HepG2 (cell line): ENCODE results near the gene GCH1. TPM values are rescaled to one million over a fixed set of nuclear protein-coding genes. Genes with fewer than 3 reads are reported as not detected.

Experiments used
- AHR ChIP-seq: IDR thresholded peaks from 2 replicates; pipeline ENCODE4 v1.6.1; 2018; ENCODE audit warnings: missing genetic modification reagents, missing compliant biosample characterization
- ARNT ChIP-seq: fragments of 450-650 bp; IDR thresholded peaks from 2 replicates; pipeline ENCODE4 v1.6.1; 2017
- ASH2L ChIP-seq: fragments of 300-600, 200-600 bp; sonication (generic); IDR thresholded peaks from 2 replicates; pipeline ENCODE4 v1.7.0; 2017; ENCODE audit warnings: low read depth, mild to moderate bottlenecking, moderate library complexity, mixed read lengths, low read length; ENCODE audit not compliant: insufficient read length
- FOXA3 ChIP-seq: IDR thresholded peaks from 2 replicates; pipeline ENCODE4 v1.6.1; 2016; ENCODE audit warnings: missing genetic modification reagents, missing compliant biosample characterization
- FOXJ3 ChIP-seq: sonication (generic); formaldehyde crosslinking; IDR thresholded peaks from 2 replicates; pipeline ENCODE4 v1.4.0; 2020; ENCODE audit warnings: missing genetic modification reagents, mild to moderate bottlenecking, borderline replicate concordance
- HOXA9 ChIP-seq: sonication (generic); formaldehyde crosslinking; IDR thresholded peaks from 2 replicates; pipeline ENCODE4 v1.8.1; 2022; ENCODE audit warnings: missing genetic modification reagents, mild to moderate bottlenecking, moderate library complexity, borderline replicate concordance
- NONO ChIP-seq, 2 experiments: fragments of 450-650 bp in 1 of 2; sonication (generic) in 1 of 2; formaldehyde crosslinking in 1 of 2; IDR thresholded peaks in 1 of 2; conservative IDR thresholded peaks in 1 of 2; 2 replicates each; pipeline versions ENCODE4 v1.6.1 to v1.8.0; 2017 to 2022; ENCODE audit warnings: mild to moderate bottlenecking in 1 of 2, missing genetic modification reagents in 1 of 2, moderate library complexity in 1 of 2
- NR2C2 ChIP-seq: sonication (generic); formaldehyde crosslinking; IDR thresholded peaks from 2 replicates; pipeline ENCODE4 v1.4.0; 2020; ENCODE audit warnings: missing genetic modification reagents, mild to moderate bottlenecking, moderate library complexity, borderline replicate concordance
- PHF5A ChIP-seq: IDR thresholded peaks from one replicate; pipeline ENCODE4 v1.6.1; 2018; ENCODE audit warnings: low read depth, missing genetic modification reagents; ENCODE audit not compliant: unreplicated experiment
- PITX1 ChIP-seq: sonication (generic); formaldehyde crosslinking; IDR thresholded peaks from 2 replicates; pipeline ENCODE4 v1.5.1; 2020; ENCODE audit warnings: mild to moderate bottlenecking, missing genetic modification reagents
- RARA ChIP-seq: IDR thresholded peaks from 2 replicates; pipeline ENCODE4 v1.6.1; 2016; ENCODE audit warnings: missing genetic modification reagents, missing compliant biosample characterization
- REPIN1 ChIP-seq: sonication (generic); formaldehyde crosslinking; IDR thresholded peaks from 2 replicates; pipeline ENCODE4 v1.8.0; 2022; ENCODE audit warnings: missing genetic modification reagents, low read depth, mild to moderate bottlenecking, borderline replicate concordance
- SIX1 ChIP-seq: sonication (generic); formaldehyde crosslinking; IDR thresholded peaks from 2 replicates; pipeline ENCODE4 v1.4.0; 2020; ENCODE audit warnings: missing genetic modification reagents, borderline replicate concordance
- SIX4 ChIP-seq: sonication (generic); formaldehyde crosslinking; IDR thresholded peaks from 2 replicates; pipeline ENCODE4 v1.4.0; 2020; ENCODE audit warnings: missing genetic modification reagents
- SOX5 ChIP-seq: IDR thresholded peaks from 2 replicates; pipeline ENCODE4 v1.6.1; 2016; ENCODE audit warnings: borderline replicate concordance
- SOX6 ChIP-seq, 2 experiments: fragments of 450-650 bp in 1 of 2; sonication (generic) in 1 of 2; formaldehyde crosslinking in 1 of 2; IDR thresholded peaks; 2 replicates each; pipeline versions ENCODE4 v1.4.0 to v1.6.1; 2017 to 2020; ENCODE audit warnings: antibody characterized with exemption in 1 of 2, mild to moderate bottlenecking in 1 of 2, missing genetic modification reagents in 1 of 2
- TBX2 ChIP-seq: sonication (generic); formaldehyde crosslinking; IDR thresholded peaks from 2 replicates; pipeline ENCODE4 v1.5.0; 2020; ENCODE audit warnings: missing genetic modification reagents, mild to moderate bottlenecking, borderline replicate concordance
- TCF7 ChIP-seq: sonication (generic); IDR thresholded peaks from 2 replicates; pipeline ENCODE4 v1.6.1; 2016; ENCODE audit warnings: antibody characterized with exemption, low read depth
- UBTF ChIP-seq: sonication (generic); formaldehyde crosslinking; IDR thresholded peaks from 2 replicates; pipeline ENCODE4 v1.4.0; 2020; ENCODE audit warnings: mild to moderate bottlenecking, missing genetic modification reagents
- WIZ ChIP-seq: sonication (generic); formaldehyde crosslinking; IDR thresholded peaks from 2 replicates; pipeline ENCODE4 v1.5.1; 2020; ENCODE audit warnings: mild to moderate bottlenecking, missing genetic modification reagents
- ZBTB3 ChIP-seq: sonication (generic); formaldehyde crosslinking; IDR thresholded peaks from 2 replicates; pipeline ENCODE4 v1.4.0; 2020; ENCODE audit warnings: low read depth, mild to moderate bottlenecking, moderate library complexity, missing genetic modification reagents, borderline replicate concordance
- ZBTB33 ChIP-seq: sonication (generic); formaldehyde crosslinking; IDR thresholded peaks from 2 replicates; pipeline ENCODE4 v1.4.0; 2020; ENCODE audit warnings: missing genetic modification reagents
- ZEB1 ChIP-seq: IDR thresholded peaks from 2 replicates; pipeline ENCODE4 v1.6.1; 2012; ENCODE audit warnings: mild to moderate bottlenecking, low read depth, inconsistent platforms; ENCODE audit not compliant: insufficient replicate concordance
- ZFX ChIP-seq: sonication (generic); formaldehyde crosslinking; IDR thresholded peaks from 2 replicates; pipeline ENCODE4 v1.4.0; 2020; ENCODE audit warnings: mild to moderate bottlenecking, low read depth, missing genetic modification reagents, moderate library complexity
- ZKSCAN8 ChIP-seq: IDR thresholded peaks from 2 replicates; pipeline ENCODE4 v1.6.1; 2016; ENCODE audit warnings: borderline replicate concordance, missing genetic modification reagents, missing compliant biosample characterization
- ZNF543 ChIP-seq: sonication (generic); formaldehyde crosslinking; IDR thresholded peaks from 2 replicates; pipeline ENCODE4 v1.4.0; 2020; ENCODE audit warnings: mild to moderate bottlenecking, missing genetic modification reagents
- ZNF546 ChIP-seq: sonication (generic); formaldehyde crosslinking; conservative IDR thresholded peaks from 2 replicates; pipeline ENCODE4 v1.8.1; 2023; ENCODE audit warnings: mild to moderate bottlenecking, missing genetic modification reagents
- ZNF816 ChIP-seq: sonication (generic); formaldehyde crosslinking; IDR thresholded peaks from 2 replicates; pipeline ENCODE4 v1.8.0; 2022; ENCODE audit warnings: missing genetic modification reagents, mild to moderate bottlenecking, borderline replicate concordance
- polyA plus RNA-seq, 8 experiments: library from polyadenylated mRNA; depleted of rRNA in 3 of 8; stranded (reverse) in 7 of 8; unstranded in 1 of 8; fragments of >200 nt; fragmentation: Illumina TruSeq in 4 of 8; extraction: Trizol in 4 of 8; gene quantifications; 2 replicates each; pipeline versions ENCODE4 v1.2.1 to v1.2.3, GENCODE V29; 2011 to 2016; ENCODE audit warnings: low read depth in 4 of 8, missing spikeins in 1 of 8, mixed read lengths in 1 of 8; ENCODE audit not compliant: insufficient read depth in 1 of 8
- total RNA-seq, 5 experiments: library from RNA; depleted of rRNA; stranded (reverse); fragments of >200 nt; fragmentation: Illumina TruSeq; extraction: Trizol; gene quantifications; 2 replicates each; pipeline ENCODE4 v1.2.3, GENCODE V29; 2016; ENCODE audit warnings: low read depth in 1 of 5

The GCH1 gene
- total and polyA plus RNA-seq, 2 of the 13 experiments (the other 11 are each of a cell fraction or from before 2014, with no cell fraction given) = 15.0 to 25.2 TPM

- 0 out of 2 replicates have a peak, but pooled peaks have one; percentile 24 for TF ChIP-seq UBTF (CRISPR knock-in tag)
- TF ChIP-seq SIX4 (CRISPR knock-in tag) = peak; percentile 73
- TF ChIP-seq PITX1 (CRISPR knock-in tag) = peak; percentile 66; the same call in 1 of the 2 replicates
- TF ChIP-seq ARNT = no peak
- TF ChIP-seq RARA (CRISPR knock-in tag) = peak; percentile 89
- peak; percentile 57 for TF ChIP-seq ASH2L
- TF ChIP-seq HOXA9 (CRISPR knock-in tag) = no peak
- peak; percentile 77 for TF ChIP-seq ZEB1
- no peak for TF ChIP-seq NONO (IDR thresholded peaks at IDR 0.05)
- TF ChIP-seq NONO (CRISPR knock-in tag; conservative IDR thresholded peaks at IDR 0.05) = no peak
- TF ChIP-seq TBX2 = peak; percentile 22; the same call in 1 of the 2 replicates
- 0 out of 2 replicates have a peak, but pooled peaks have one; percentile 52 for TF ChIP-seq ZKSCAN8
- TF ChIP-seq AHR (CRISPR knock-in tag) = no peak
- TF ChIP-seq FOXA3 (CRISPR knock-in tag) = peak; percentile 95
- no peak for TF ChIP-seq ZNF543 (CRISPR knock-in tag)
- TF ChIP-seq FOXJ3 (CRISPR knock-in tag) = peak; percentile 76; the same call in 1 of the 2 replicates
- TF ChIP-seq SOX6 (IDR thresholded peaks at IDR 0.05) = no peak
- peak; percentile 80 for TF ChIP-seq SOX6 (CRISPR knock-in tag; IDR thresholded peaks at IDR 0.05)
- 0 out of 2 replicates have a peak, but pooled peaks have one; percentile 25 for TF ChIP-seq SIX1 (CRISPR knock-in tag)
- 0 out of 2 replicates have a peak, but pooled peaks have one; percentile 7 for TF ChIP-seq ZFX (CRISPR knock-in tag)
- peak; percentile 64 for TF ChIP-seq TCF7
- no peak for TF ChIP-seq PHF5A (CRISPR knock-in tag)
- peak; percentile 70; the same call in 1 of the 2 replicates for TF ChIP-seq SOX5 (CRISPR knock-in tag)
- TF ChIP-seq WIZ (CRISPR knock-in tag) = no peak
- TF ChIP-seq ZNF816 = no peak
- TF ChIP-seq ZBTB33 = 0 out of 2 replicates have a peak, but pooled peaks have one; percentile 18
- TF ChIP-seq REPIN1 (CRISPR knock-in tag) = 0 out of 2 replicates have a peak, but pooled peaks have one; percentile 66
- no peak for TF ChIP-seq ZBTB3 (CRISPR knock-in tag)
- TF ChIP-seq ZNF546 (CRISPR knock-in tag) = no peak
- TF ChIP-seq NR2C2 = peak; percentile 87
Observed at GRCh38 chr14:54839701-54840119, 62.9 kb downstream of the GCH1 start (continued).
